ENCODE results near the gene CTAGE15. TPM values are rescaled to one million over a fixed set of nuclear protein-coding genes. Genes with fewer than 3 reads are reported as not detected.
"Not testable (repeated sequence)": the region's sequence is repeated elsewhere in the genome, so short reads cannot be mapped to it uniquely, and the experiment has no call there.

The CTAGE15 gene
- total RNA-seq (2014; rRNA removed; shearing (Covaris generic)): 0.27 TPM in 1 of 2 replicates, not detected in the other

GRCh38 chr7:143571501-143571900, at the start of gene CTAGE15:
TSS of gene CTAGE15 (plus strand) at chr7:143571801. CDS start at chr7:143571818, 17 bp downstream.
- not testable (repeated sequence) for DNase-seq (ENCODE audit: low read depth)

GRCh38 chr7:143522309-143522916, 49.2 kb upstream of the CTAGE15 start:
- DNase-seq (ENCODE audit: low read depth): not testable (repeated sequence)

DNA sequence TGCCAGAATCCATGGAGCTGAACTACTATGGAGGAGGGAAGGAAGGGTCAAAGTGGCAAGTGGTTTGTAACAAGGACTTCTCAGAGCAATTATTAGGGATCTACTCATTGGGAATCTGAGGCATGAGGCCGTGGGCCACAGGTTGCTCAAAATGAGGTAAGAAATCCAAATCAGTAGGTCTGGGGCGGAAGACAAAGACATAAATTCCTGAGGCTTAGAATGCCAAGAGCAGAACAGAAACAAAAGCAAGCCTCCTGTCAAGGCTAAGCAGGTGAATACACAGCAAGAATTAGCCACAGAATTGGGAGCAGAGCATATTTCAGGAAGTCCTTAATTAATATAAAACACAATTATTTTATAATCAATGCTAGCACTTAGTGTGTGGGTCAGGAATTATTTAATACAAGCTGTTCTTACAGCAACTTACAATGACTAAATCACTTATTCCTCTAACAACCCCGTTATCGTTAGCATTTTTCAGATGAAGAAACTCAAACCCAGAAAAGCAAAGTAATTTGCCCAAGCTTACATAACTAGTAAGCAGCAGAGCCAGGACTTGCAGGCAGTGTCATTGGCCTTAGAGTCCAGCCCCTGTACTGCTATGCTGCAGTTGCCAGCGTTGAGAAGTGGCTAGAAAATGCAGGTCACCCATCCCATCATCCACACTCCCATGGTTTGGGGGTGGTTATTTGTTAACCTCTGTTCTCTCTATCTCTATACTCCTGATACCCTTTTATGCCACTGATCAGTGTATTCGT, 40.3 kb upstream of the CTAGE15 start:
- not testable (repeated sequence) for DNase-seq (ENCODE audit: low read depth)

DNA sequence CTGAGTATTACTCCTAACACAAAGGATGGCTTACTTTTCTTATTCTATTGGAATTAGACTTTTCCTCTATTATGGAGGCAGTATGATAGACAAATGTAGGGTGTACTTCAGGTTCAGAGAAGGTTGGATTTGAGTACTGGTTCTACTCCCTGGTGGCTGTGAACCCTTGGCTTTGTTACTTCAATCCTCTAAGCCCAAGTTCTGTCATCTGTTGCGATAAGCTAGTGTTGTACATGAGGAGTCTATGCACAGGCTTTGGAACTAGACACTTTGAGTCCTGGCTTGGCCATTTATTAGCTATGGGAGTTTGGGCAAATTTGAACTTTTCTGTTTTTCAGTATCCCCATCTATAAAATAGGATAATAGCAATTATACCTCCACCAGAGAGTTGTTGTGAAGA, 39.7 kb upstream of the CTAGE15 start:
- DNase-seq (ENCODE audit: low read depth): not testable (repeated sequence)

- DNase-seq (ENCODE audit: low read depth): not testable (repeated sequence)
These were observed 38.3 kb upstream of the CTAGE15 start for GRCh38 chr7:143533213-143533839.

DNA sequence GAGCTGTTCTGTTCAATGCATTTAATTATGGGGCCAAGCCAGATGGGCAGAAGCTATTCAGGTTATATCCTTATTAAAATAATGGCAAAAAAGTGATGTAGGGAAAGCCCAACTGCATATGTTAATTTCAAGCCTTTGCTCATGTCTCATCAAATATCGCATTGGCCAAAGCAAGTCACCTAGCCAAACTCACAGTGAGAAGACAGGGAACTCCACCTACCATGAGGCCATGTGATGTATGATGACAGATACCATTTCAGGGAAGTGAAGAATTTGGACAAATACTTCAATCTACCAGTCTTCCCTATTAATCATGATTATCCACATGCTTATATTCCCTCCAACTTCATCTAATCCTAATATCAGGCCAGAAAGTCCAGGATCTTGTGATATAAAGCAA, 35.2 kb upstream of the CTAGE15 start:
- not testable (repeated sequence) for DNase-seq (ENCODE audit: low read depth)

GRCh38 chr7:143543288-143544038, 28.1 kb upstream of the CTAGE15 start:
- not testable (repeated sequence) for DNase-seq (ENCODE audit: low read depth)

GRCh38 chr7:143555968-143556367, 15.6 kb upstream of the CTAGE15 start:
- DNase-seq (ENCODE audit: low read depth): not testable (repeated sequence)

DNA sequence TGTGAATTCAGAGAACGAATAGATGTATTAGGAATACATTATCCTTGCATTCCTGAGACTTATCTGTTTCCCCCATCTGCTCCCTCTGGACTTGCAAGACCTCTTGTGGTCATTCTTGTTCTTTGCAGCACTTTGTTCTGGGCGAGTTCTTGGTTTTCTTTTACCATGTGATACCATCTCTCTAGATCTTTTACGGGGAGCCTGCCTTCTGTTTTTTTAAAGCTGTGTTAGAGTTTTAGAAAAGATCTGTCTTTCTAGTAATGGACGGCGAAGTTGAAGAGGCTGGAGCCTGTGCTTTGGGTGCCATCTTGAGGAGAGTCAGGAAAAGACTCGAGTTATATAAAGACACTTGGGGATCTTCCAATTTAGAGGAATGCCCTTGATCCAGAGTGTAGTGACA, 8.3 kb upstream of the CTAGE15 start:
- DNase-seq (ENCODE audit: low read depth): not testable (repeated sequence)

DNA sequence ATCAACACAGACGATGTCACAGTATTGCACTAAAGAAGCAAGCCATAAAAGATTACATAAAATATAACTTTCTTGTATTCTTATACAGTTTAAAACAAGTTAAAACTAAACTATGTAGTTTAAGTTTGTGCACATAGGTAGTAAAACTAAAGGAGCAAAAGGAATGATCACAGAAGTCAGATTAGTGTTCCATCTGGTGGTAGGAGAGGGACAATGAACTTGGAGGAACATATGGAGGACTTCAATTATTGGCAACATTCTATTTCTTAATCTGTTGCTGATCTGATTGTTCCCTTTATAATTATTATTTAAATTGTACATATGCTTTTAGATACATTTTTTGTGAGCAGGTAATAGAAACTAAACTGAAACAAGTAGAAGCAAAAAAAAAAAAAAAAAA, 5.6 kb upstream of the CTAGE15 start:
- not testable (repeated sequence) for DNase-seq (ENCODE audit: low read depth)

GRCh38 chr7:143588183-143588582, 16.6 kb downstream of the CTAGE15 start:
- DNase-seq (ENCODE audit: low read depth): not testable (repeated sequence)

GRCh38 chr7:143589897-143590296, 18.3 kb downstream of the CTAGE15 start:
- not testable (repeated sequence) for DNase-seq (ENCODE audit: low read depth)

- not testable (repeated sequence) for DNase-seq (ENCODE audit: low read depth)
These were observed 26.5 kb downstream of the CTAGE15 start for GRCh38 chr7:143598086-143598485.

DNA sequence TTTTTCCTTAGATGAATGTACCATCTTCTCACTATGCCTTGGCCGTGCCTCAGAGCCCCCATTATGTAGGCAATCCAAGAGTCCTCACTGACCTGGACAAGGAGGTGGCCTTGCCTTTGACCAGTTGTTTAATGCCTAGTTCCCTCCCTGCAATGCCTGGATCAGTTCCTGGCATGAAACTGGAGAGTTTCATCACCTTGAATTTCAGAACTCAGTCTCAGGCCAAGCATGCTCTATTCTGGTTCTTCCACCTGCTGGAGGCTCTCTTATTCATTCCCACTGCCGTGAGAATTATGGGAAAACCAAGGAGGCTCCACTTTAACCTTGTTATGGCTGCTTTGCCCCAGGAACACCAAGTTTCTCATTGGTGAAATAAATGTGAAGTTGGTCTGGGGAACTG, 31.9 kb downstream of the CTAGE15 start:
- not testable (repeated sequence) for DNase-seq (ENCODE audit: low read depth)

DNA sequence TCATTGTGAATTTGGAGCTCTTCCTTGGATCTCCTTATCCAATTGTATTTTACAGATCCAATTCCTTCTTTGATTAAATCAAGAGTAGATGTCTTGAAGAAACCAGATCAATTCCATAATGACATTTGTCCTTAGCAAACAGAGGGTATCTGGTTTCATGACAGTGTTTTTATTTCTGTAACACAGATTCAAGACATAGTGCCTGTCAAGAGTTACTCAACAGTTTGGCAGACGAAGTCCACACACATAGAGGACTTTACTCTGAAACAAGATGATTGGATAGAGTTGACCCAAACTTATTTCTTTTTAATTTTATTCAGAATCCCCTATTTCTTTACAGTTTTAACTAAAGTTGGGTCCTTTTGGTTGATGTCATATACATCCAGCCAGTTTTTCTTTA, 34.5 kb downstream of the CTAGE15 start:
- not testable (repeated sequence) for DNase-seq (ENCODE audit: low read depth)

GRCh38 chr7:143615545-143615944, 43.9 kb downstream of the CTAGE15 start:
- DNase-seq (ENCODE audit: low read depth): not testable (repeated sequence)

DNA sequence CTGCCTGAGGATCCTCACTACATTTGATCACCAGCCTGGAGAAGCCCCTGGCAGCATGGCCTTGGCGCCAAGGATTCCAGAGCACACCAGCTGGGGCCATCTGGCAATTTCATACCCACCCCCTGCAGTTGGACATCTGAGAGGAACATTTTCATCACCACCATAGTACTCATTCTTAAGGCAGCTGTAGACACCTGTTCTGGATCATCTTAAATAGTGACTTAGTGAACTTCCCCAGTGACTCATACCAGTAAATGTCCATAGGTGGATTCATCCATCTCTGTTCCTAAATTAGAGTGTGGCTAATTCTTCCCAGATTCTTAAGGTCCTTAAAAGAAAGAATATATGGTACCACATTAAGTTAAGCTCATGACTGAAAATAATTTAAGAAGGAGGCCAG, 45.6 kb downstream of the CTAGE15 start:
- not testable (repeated sequence) for DNase-seq (ENCODE audit: low read depth)

DNA sequence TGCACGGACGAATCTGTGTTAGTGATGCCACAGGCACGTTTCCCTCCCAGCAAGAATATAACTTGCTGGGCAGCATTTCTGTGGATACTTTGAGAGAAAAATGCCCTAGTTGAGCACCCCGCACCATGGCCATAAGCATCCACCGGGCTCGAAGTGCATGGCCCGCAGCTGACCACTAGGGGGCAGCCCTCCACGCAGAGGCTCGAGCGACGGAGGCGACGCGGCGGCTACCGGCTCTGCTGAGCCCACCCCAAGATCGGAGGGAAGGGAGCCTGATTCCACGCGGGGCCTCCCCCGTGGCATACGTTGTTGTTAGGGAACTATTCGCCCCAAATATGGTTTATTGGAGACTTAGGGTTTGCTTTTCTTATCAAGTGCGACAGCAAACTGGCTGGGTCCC, 48.5 kb downstream of the CTAGE15 start:
- DNase-seq (ENCODE audit: low read depth): not testable (repeated sequence)

- not testable (repeated sequence) for DNase-seq (ENCODE audit: low read depth)
These were observed 49.0 kb downstream of the CTAGE15 start, which contains the start of gene TCAF2 for GRCh38 chr7:143620646-143621045. TSS of gene TCAF2 (plus strand) at chr7:143620974.

DNA sequence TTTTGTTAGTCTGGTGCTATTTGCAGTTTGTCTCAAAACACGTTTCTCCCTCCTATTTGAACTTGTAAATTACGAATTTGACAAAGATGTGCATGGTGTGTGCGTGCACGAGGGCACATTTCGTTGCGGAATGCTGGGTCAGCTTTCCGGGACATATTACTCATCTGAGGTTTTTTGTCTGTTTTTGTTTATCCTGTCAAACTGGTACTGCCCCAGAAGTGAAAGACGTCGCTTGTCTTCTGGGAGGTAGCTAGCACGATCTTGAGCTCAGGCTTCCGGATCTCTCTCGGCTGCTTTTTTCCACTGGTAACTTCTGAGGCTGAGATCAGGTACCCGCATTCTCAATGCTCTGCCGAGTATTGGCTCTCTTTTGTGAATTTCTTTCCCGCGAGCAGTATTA, 49.6 kb downstream of the CTAGE15 start:
- not testable (repeated sequence) for DNase-seq (ENCODE audit: low read depth)

GRCh38 chr7:143622130-143622529, 50.5 kb downstream of the CTAGE15 start:
- DNase-seq (ENCODE audit: low read depth): not testable (repeated sequence)

Measured in M059J (cell line).